ENCODE measurements around the gene ZNF302.

Gene ZNF302

DNA sequence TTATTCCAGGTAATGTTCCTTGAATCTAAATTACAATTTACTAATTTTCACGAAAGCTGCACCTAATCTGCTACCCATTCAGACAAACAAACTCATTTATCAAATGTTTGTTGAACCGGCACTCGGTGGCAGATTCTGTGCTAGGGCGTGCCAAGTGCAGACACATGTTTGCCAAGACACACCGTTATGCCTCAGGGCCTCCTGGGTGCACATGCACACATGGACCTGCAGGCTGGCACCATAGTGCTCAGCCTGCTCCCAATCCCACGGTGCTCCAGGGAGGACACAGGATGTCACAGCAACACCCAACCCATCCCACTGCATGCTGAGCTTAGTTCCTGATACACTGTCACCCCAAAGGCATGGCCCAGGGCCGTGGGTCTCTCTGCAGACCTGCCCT lies 8.2 kb upstream of the ZNF302 start:
- H3K4me3 ChIP-seq (ENCODE audit: control insufficient read depth, low read depth, low read length): no peak overlapping the region
- DNase-seq (ENCODE audit: low read depth): no peak
- TF ChIP-seq, protein P1, sequence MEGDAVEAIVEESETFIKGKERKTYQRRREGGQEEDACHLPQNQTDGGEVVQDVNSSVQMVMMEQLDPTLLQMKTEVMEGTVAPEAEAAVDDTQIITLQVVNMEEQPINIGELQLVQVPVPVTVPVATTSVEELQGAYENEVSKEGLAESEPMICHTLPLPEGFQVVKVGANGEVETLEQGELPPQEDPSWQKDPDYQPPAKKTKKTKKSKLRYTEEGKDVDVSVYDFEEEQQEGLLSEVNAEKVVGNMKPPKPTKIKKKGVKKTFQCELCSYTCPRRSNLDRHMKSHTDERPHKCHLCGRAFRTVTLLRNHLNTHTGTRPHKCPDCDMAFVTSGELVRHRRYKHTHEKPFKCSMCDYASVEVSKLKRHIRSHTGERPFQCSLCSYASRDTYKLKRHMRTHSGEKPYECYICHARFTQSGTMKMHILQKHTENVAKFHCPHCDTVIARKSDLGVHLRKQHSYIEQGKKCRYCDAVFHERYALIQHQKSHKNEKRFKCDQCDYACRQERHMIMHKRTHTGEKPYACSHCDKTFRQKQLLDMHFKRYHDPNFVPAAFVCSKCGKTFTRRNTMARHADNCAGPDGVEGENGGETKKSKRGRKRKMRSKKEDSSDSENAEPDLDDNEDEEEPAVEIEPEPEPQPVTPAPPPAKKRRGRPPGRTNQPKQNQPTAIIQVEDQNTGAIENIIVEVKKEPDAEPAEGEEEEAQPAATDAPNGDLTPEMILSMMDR (IDR thresholded peaks at IDR 0.05; ENCODE audit: control insufficient read depth, insufficient read depth, low read depth, low read length, missing control alignments): no peak

DNA sequence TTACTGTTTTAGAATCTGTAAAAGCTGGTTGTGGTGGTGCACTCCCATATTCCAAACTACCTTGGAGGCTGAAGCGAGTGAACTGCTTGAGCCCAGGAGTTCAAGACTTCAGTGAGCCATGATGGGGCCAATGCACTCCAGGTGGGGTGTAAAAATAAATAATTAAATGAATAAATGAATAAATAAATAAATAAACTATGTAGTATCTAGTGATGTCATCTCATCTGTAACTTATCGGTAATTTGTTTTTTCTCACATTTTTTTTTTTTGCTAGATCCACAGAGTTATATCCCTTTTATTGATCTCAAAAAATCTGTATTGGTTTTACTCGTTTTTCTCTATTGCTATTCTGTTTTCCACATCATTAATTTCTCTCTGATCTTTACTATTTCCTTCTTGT lies 5.5 kb upstream of the ZNF302 start:
- H3K4me3 ChIP-seq (ENCODE audit: control insufficient read depth, low read depth, low read length): no peak overlapping the region
- DNase-seq (ENCODE audit: low read depth): no peak
- TF ChIP-seq, protein P1 (IDR thresholded peaks at IDR 0.05; ENCODE audit: control insufficient read depth, insufficient read depth, low read depth, low read length, missing control alignments): no peak

GRCh38 chr19:34673590-34673989 lies 3.9 kb upstream of the ZNF302 start:
- no peak for DNase-seq (ENCODE audit: low read depth)
- TF ChIP-seq, protein P1 (IDR thresholded peaks at IDR 0.05; ENCODE audit: control insufficient read depth, insufficient read depth, low read depth, low read length, missing control alignments): no peak
- no peak overlapping the region for H3K4me3 ChIP-seq (ENCODE audit: control insufficient read depth, low read depth, low read length)

GRCh38 chr19:34675250-34675649 lies 2.2 kb upstream of the ZNF302 start:
- TF ChIP-seq, protein P1 (IDR thresholded peaks at IDR 0.05; ENCODE audit: control insufficient read depth, insufficient read depth, low read depth, low read length, missing control alignments): no peak
- no peak for DNase-seq (ENCODE audit: low read depth)
- H3K4me3 ChIP-seq (ENCODE audit: control insufficient read depth, low read depth, low read length): no peak overlapping the region

- no peak overlapping the region for H3K4me3 ChIP-seq (ENCODE audit: control insufficient read depth, low read depth, low read length)
- no peak for DNase-seq (ENCODE audit: low read depth)
- TF ChIP-seq, protein P1 (IDR thresholded peaks at IDR 0.05; ENCODE audit: control insufficient read depth, insufficient read depth, low read depth, low read length, missing control alignments): no peak
Measured at GRCh38 chr19:34675919-34676318, 1.6 kb upstream of the ZNF302 start.

DNA sequence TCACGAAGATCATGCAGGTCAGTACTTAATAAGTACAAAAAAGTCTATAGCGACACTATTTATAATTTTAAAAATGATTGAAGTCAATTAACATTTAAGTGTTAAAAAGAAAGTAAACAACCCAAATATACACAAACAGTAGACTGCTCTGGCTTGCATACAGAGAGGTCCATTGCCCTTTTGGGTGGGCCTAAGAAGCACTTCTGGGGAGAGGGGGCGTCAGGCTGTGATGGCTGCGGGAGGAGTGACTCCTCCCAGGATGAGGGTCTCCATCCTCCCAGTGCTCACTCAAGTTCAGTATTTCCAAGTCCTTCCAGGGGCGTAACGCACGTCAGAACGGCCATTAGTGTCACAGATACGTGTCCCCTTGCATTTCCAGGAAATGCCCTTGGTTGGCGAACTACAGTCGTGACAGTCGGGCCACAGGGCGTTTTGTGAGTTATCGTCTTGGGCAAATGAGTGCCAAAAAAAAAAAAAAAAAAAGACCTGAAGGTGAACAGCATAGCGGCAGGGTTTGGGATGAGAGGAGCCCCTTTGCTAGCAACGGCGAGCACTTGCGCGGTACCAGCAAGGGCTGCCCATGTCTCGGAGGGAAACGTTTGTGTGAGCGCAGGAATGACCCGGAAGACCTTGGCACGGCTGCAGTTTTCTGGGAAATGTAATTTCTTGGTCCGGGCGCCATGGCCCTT lies 637 bp upstream of the ZNF302 start, which contains the start of gene SCGB2B2:
SCGB2B2 (minus strand) TSS at position 463 of the 689 bp plus-strand sequence. CDS start 82,596 bp downstream, outside the sequence.
- TF ChIP-seq, protein P1 (IDR thresholded peaks at IDR 0.05; ENCODE audit: control insufficient read depth, insufficient read depth, low read depth, low read length, missing control alignments): peak; percentile 22
- DNase-seq (ENCODE audit: low read depth): peak; percentile 24
- H3K4me3 ChIP-seq (ENCODE audit: control insufficient read depth, low read depth, low read length): peak within 1 kb of the TSS; percentile 51

Data from AG09309 (cell line).